Fibroblast of skin of abdomen (primary cell): ENCODE results near the gene MN1.

ENCODE experiments used
- DNase-seq: peaks from one replicate; pipeline ENCODE4 v3.0.0-alpha.2; 2013

The MN1 gene

DNA sequence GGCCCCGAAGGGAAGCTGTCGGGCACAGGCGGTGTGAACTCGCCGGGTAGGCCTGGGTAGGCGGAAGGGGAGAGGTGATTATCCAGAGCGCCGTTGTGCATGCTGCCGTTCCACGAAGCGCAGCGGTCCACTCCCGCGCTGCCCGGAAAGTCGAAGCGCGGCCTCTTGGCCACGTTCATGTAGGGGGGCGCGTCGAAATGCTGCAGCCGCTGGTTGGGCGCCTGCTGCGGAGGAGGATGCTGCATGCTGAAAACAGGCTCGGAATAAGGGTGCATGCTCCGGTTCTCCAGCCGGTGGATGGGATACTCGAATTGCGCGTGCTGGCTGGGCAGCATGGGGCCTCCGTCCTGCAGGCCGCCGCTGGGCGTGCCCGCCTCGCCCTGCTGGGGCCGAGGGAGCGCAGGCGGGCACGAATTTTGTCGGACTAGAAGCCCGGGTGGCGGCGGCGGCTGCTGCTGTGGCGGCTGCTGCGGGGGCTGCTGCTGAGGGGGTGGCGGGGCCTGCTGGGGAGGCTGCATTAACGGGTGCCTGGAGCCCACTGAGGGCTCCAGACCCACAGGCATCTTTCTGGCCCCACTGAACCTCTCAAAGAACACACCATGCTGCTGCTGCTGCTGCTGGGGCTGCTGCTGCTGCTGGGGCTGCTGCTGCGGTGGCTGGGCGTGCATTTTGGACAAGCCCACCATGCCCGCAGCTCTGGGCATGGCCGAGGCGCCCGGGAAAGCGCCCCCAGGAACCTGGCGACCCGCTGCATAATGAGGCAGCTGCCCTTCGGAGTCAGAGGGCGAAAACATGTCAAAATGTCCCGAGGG is 2.3 kb downstream of the MN1 start:
- DNase-seq = peak; percentile 50

DNA sequence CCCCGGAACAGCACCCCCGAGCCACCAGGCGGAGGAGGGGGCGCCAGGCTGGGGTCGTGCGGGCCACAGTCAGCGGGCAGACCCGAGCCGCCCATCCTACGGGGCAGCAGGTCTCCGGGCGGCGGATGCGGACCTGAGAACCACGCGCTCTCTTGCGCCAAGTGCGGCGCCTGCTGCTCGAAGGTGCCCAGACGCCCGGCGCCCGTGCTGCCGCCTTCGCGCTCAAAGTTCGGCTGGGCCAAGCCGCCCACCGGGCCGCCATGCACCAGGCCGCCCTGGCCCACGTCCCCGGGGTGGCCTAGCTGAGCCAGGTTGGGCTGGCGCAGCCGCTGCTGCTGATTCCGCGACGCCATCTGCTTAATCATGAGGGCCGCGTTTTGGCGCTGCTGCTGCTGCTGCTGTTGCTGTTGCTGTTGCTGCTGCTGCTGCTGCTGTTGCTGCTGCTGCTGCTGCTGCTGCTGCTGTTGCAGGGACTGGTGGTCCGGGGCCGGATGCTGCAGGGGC is 3.0 kb downstream of the MN1 start:
- no peak for DNase-seq

DNA sequence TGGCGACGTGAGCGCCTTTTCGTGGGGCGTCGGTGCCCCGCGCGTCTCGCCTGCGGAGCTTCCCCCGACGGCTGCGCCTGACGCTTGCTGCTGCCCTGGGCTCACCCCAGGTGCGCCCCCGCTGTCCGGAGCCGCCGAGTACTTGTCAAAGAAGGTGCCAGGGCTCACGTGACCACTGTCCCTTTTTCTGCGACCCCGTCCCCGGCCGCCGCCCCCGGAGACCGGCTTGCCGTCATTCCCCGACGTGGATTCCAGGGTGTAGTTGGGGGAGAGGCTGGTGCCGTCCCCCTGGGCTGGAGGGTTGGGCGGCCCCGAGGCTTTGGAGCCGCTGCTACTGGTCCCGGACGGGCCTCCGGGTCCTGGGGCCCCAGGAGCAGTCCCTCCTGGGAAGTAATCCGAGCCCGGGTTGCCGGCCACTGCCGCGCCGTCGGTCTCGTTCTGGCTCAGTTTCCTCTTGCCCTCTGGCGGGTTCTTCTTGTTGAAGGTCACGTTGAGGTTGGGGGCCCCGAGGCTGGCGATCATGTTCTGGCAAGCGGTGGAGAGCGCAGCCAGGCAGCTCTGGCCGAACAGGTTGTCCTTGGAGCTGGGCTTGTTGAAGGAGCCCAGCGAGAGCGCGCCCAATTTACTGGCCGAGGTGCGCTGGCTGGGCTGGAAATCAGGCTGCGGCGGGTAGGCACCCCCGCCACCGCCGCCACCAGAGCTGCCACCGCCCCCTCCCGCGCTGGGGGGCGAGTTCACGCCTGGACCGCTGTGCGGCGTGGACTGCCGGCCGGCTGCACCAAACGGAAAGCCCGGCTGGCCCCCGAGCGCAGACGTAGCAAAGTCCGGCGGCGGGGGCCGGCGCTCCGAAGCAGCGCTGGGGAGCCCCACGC is 3.8 kb downstream of the MN1 start:
- DNase-seq = no peak

DNA sequence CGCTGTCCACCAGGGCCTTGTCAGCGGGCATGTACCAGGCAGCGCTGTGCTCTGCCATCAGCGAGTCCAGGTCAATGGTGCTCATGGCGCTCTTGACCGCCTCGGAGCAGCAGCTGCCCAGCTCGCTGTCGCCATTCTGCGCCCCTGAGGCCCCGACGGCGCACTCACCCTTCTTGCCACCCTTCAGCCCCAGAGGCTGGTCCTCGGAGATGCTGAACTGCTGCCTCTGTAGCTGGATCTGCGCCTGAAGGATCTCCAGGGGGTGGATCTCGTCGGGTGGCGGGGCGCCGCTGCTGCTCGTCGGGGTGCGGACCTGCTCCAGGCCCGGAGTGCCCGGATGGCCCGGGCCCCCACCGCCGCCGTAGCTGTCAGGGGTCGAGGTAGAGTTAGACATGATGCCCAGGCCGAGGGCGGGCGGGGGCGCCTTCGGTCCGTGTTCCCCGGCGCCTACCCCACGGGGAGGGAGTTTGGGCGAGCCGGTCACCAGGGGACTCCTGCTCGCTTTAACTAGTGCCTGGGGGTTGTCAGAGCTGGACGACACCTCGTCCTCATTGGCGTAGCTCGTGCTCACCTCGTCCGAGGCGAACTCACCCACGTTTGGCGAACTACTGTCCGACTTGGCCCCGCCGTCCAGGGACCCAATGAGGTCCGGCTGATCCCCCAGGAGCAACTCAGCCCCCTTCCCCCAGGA is 4.6 kb downstream of the MN1 start:
- DNase-seq = no peak

DNA sequence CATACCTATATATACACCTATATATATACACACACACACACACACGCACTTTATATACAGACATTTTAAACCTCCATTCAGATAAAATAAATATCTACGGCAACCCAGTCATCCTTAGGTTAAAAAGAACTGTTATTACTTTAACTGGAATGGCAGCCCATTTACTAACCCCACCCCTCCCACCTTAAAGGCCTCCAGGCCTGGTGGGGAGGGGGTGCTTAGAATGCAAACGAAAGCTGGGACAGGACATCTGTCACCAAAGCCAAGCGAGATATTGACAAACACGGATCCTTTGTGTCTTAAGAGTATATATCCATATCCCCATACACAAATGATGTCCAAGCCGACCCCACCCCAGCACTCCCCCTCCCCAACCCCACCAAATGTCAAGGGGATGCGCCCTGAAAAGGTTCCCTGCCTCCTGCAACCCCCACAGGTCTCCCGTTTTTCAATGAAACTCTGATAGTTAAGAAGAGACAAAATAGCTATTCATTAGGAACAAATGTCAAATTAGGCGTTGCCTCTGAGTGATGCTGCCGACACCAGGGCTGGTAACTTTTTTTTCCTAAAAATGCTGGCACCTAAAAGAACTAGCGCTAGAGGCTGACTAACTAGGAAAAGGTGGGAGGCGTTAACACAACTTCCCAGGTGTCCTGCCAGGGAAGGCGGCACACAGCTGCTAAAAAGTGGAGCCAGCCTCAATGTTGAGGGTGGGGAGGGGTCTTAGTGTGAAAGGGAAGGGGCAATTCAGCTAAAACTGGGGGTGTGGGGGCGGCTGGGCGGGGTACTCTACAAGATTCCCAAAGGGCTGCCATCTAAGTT is 5.6 kb downstream of the MN1 start:
- no peak for DNase-seq

DNA sequence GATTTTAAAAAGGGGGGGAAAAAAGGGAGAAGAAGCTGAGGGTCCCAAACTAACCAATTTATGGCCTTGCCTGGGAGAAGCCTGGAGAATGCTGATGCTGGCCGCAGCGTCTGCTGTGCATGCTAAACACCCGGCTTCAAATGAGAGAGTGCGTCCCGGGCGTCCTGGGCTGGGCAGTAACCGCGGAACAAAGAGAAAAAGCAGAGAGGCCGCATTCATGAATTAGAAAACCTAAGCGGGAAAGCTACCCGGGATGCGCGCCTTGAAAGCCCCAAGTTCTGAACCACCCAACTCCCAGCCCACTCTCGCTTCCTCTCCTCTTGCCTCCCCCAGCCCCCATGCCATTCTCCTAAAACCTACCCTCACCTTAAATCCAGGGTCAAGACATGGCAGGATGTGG is 6.5 kb downstream of the MN1 start:
- DNase-seq = no peak

DNA sequence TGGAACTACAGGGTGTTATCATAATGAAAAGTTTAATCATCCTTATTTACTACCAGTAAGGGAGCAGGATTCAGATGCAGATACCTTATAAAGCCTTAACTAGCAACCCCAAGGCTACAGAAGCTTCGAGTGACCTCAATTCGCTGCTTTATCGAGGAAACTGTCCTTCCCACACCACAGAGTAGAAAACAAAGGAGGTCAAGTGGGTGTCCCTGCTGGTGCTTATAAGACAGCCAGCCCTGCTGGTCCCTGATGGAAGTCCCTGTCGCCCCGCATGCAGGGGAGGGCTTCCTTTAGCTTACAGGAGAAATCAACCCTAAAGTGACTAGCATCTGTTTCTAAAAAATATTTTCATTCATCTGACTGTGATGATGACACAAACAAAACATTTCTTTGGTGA is 7.3 kb downstream of the MN1 start:
- no peak for DNase-seq

DNA sequence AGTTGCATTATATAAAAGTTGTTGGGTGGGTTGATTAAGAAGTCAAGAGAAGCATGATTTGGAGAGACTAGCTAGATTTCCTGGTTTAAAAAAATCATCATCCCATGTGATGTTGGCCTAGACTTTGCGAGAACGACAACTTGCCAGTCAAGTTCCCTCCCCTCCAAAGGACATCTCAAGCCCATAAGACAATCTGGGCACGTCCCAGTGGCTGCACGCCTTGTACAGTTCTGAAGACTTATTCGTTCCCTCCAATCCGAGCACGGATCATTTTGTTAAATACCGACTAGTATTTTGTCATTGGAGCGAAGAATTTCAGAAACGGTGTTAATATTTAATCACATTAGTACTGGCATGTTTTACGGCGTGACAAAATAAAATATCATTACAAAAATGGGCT is 8.0 kb downstream of the MN1 start:
- DNase-seq = no peak

DNA sequence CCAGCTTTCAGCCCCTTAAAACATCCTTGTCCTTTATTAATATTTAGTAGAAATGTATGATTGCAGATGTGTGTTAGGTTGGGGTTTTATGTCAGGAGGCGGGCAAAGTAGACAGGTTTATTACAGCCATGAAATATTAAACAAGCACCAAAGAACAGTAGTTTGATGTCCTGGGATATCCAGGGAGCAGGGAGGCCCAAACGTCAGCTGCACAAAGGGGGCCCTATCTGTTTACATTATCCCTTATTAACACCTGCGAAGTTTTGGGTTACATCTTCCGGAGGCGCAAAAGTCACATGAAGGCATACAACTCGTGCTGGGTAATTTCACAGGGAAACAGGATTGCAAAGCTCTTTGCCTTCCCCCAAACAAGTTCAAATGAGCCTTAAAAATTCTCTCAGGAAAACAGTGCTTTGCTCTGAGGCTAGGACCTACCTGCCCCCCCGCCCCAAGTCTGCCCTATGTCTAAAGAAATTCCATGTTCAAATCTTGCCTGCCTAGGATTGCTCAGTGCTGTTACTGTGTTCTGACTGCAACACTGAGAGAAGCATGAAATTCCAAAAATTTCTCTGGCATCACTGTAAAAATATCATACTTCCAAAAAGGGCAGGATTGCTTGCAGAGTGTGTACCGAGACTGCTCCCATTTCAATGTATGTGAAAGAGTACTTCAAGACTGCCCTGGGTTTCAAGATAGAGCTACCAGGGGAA is 8.9 kb downstream of the MN1 start:
- no peak for DNase-seq

DNA sequence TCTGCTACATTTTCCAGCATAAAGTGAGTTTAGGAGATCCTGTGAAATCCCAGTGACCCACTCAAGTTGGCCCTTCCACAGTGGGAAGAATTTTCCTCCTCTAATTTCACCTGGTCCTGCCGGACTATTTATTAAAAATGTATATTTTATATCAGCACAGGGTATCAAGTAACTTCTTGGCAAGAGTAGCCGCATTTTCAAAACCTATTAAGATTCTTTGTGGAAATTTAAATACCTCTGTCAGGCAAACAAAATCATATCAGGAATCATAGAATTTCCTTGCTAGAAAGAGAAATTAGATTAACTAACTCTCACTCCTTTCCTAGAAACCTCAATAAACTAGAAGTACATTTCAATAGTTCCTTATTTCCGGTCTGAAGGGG is 9.7 kb downstream of the MN1 start:
- DNase-seq = no peak

DNA sequence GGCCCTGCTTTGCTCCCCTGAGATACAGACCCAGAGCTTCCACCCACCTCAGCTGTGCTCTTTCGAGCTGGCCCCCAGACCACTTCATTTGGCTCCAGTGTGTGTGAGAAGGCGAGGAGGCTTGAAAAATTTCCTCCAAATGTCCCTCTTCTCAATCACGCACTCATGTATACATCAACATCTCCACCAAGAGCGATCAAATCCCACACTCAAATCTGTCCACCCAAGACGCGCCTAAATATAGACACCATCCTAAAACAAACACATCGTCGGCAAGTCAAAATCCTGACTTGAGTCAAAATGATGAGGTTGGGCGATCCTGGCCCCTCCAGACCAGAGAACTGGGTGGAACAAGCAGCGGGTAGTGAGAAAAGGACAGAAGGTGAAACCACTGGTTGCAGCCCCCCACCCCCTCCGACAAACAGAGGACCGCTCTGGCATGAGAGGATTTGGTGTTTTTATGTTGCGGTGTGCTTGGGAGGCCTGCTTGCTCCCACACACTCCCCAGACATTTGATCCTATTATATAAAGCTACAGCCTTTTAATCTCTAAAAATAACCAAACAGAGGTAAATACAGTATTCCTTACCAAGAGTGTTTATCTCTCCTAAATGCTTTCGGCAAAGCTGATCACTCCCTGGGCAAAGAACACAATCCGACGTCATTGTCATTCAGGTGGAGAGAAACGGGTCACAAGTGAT is 10.2 kb downstream of the MN1 start:
- DNase-seq = no peak

DNA sequence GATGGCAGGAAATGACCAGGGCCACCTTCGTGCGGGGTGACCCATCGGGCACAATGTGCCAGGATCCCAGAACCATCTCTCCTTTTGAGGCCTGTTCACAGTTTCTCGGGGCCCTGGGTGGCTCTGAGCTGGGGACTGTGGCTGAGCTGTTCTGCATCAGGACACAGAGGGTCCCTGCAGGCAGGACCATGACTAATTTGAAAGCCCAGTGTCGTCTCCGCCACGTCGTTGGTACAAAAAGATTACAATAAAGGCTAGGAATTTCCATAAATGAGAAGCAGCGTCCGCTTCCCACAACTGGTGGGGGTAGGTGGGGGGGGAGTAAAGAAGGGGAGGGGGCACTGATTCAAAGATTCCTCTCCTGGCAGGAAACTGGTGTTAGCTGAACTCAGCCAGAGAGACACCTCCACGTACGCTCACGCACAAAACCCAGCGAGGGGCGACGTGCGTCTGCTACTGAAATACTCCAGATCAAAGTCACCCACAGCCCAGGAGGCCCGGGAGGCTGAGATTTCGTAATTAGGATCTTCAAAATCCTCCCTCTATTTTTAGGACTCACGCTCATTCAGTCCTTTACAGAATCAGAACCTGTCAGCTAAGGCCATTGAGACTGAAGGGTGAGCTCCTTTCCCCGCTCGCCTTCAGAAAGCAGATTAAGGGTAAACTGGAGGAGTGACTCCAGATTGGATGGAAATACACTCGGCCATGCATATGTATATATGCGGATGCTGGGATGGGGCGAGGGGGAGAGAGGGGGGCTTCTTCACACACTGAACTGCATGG is 11.0 kb downstream of the MN1 start:
- peak; percentile 45 for DNase-seq

DNA sequence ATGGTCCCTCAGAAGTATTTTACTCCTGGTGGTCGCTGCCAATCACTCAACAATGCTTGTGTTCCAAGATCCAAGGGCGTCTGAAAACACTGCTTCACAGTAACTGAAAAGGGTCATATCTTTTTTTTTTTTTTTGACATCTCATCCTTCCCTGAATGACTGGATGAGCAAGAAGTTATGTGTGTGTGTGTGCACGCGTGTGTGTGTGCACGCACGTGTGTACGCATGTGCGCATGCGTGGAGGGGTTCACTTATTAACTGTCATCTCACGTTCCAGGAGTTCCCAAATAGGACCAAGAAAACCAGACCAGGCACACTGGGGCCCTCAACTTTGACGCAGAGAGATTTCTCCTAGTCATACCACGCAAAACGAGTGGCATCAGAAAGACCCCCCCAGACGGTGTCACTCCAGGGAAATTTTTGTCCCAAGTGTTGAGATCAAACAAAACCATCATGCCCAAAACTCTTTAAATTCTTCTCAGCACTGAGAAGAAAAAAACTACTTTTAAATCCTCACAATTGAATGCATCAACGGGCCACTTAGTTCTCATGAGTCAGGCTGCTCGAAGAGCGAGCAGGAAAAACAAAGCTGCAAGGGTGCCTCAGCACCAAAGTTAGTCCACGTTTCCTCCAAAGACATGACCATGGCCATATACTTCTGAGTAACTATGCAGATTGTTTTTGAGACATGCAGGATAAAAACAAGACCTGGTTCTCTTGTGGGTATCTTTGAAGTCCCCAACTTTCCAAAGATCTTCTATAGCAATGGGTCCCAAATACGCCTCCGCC is 12.9 kb downstream of the MN1 start:
- no peak for DNase-seq

DNA sequence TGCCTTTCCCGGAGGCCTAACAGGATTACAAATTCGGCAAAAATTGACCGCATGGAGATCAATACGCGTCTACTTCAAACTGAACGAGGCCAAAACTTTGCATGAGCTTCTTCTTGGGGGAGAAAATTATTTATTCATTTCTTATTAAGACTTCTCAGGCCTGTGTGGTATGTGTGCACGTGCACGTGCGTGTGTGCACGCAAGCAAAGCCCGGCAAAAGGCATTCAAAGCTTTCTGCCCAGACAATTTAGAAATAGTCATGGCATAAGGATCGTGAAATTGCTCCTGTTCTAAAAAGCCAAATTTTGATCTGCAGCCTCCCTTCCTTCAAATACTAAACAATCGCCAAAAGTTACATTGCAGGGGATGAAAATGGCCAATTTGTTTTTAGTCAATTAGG is 14.6 kb downstream of the MN1 start:
- DNase-seq = no peak

DNA sequence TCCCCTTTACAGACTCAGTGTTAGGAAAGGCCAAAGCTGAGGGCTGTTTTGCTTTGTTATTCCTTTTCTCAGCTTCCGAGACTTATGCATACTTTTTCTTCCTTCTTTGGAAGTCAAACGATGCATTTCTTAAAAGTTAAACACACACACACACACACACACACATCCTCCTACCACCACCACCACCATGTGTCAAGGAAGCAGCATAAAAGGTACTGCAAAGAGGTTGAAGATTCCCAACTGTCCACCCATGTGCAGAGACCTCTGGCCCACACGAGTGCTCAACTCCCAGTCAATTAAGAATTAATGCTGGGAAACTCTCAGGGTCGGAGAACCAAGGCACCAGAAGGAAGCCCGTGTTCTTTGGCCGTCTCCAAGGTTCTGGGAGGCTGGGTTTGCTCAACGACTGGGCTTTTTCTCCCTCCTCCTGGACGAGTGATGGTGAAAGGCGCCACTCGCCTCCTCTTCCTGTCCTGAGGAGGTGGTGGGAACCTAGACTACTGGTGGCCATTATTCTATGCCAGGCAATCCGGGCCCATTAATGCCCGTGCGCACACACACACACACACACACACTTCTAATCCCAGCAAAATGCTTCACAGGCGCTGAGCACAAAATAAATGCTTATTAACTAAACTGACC is 15.1 kb downstream of the MN1 start:
- no peak for DNase-seq

DNA sequence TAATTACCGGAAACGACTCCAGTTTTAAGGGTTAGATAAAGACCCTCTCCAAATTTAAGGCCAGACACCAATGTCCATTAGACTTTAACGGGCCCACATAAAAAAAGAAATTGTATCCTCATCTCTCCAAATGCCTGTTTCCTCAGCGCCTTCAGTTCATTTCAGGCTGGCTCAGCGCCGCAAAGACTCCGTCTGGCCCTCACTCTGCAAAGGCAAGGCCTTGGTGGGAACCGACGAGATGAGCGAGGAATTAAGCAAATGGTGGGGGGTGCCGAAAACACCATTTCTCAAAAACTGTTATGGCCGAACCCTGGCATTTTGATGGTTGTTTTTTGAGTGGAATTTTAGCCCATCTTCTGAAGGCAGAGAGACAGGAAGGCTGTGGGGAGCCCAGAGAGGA is 15.7 kb downstream of the MN1 start:
- no peak for DNase-seq

DNA sequence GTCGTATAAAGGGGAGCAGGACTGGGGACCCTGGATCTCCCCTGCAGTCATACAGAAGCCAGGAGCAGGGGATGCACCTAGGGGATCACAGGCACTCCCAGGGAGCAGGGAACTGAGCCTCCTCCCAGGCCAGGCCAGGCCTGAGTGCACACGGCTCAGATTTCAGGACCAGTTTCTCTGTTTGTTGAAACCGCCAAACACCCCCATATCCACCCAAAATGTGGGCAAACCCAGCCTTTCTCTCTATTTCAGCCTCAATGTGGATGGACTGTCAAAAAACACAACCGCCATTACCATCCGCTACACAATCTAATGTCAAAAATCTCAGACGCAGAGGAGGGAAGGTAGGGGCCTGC is 17.5 kb downstream of the MN1 start:
- no peak for DNase-seq

DNA sequence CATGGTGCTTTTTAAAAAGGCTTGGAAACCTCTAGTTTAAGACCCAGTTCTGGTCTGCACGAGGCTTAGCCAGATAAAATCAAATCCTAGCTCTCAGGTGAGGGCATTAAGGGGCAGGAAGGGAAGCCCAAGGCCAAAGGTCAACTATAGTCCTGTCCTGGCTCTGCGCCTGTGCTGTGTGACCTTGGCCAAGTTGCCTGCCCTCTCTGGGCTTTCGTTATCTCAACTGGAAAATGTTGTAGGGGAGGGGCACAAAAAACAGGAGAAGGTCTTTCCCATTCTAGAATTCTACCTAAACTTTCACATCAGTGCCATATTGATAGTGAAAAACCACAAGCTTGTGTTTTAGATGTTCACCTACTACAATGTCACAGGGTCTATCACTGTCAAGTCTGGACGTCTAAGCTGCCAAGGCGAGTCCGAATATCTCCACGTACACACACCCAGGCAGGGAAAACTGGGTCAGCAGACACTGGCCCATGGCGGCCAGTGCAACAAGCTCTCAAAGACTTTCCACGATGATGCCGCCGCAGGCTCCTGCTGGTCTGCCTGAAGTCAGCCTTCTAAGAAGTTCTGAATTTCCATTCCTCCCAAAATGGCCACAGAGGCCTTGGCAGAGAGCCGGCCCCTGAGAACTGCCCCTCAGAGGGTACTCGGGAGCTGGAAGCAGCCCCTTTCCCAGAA is 18.0 kb downstream of the MN1 start:
- no peak for DNase-seq
